Jurkat, Clone E6-1 (cell line): ENCODE data around the gene OR2B6.

Experiments used
- DNase-seq: peaks from one replicate; pipeline ENCODE4 v3.0.0-alpha.2; 2011; ENCODE audit warnings: low read depth, low spot score
- H3K4me3 ChIP-seq: 2 replicates; pipeline ENCODE4 v1.5.1; 2011; ENCODE audit warnings: mild to moderate bottlenecking, low read length, control low read depth, moderate library complexity

OR2B6 gene

DNA sequence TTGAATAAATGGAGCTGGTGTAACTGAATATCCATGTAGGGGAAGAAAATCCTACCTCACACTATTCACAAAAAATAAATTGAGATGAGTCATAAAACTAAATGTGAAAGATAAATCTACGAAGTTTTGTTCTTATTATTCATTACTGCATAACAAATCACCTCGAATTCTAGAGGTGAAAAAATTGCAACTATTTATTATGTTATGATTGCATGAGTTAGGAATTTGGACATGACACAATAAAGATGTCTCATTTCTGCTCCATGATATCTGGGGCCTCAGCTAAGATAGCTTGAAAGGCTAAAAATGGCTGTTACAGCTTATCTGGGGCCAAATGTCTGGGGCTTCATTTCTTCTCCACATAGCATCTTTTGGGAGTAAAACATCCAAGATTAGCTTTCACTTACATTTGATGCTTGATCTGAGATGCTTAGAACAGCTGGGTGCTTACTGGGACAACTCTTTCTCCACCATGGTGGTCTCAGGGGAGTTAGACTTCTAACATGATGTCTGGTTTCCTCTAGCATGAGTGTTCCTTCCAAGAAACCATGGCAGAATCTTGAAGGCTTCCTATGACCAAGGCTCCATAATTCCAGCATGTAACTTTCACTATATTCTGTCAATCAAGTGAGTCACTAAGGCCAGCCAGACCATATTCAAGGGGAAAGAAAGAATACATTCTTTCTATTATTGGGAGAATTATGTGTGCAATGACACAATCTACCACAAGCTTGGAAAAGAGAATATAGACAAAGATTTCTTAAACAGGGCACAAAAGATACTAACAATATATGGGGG lies 30.1 kb downstream of the OR2B6 start:
- H3K4me3 ChIP-seq, result no peak overlapping the region
- no peak for DNase-seq

DNA sequence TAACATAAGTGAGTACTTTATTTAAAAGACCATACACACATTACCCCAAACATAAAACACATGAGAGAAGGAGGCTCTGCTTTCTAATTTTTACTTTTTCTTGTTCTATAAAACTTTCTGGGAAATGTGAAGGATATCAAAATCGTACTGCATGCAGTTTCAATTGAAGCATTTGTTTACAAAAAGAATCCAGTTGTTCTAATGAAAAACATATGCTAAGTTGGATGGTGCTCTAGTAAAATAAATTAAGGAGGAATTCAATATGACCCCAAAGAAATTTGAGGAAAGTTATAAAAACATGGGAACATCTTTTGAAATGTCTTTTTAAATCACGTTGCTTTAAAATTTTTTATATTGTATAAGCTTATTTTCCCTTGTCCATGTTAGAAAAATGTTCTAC lies 37.6 kb downstream of the OR2B6 start:
- no peak overlapping the region for H3K4me3 ChIP-seq
- DNase-seq, result no peak

DNA sequence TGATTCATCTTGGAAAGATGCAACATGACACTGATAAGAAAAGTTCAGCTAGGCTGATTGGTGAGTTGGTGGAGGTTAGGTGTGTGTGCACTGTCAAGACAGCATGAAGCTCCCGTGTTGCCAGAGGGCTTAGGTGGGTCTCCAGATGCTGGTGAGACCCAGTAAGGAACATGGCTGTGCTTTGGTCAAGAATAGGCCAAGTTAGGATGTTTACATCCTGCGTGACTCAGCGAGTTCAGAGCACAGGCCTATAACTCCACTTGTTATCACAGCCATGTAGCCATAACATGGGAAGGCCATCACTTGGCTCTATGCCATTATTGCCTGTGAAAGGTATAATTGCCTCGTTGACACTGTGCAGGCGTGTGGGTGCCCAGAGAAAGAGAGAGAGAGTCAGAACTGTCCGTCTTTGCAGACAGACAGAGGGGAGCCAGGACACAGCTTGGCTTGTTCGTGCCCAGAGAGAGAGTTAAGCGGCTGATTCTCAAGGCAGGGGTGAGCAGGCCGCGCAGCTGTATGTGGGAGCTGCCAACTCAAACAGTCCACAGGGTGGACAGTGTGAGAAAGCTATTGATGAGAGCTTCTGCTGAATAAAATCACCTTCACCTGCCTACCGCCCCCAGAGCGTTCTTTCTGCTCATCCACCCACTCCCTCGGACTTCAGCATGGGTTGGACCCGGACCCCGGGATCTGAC lies 43.5 kb downstream of the OR2B6 start:
- no peak overlapping the region for H3K4me3 ChIP-seq
- no peak for DNase-seq

GRCh38 chr6:28001351-28001750 lies 44.3 kb downstream of the OR2B6 start:
- no peak overlapping the region for H3K4me3 ChIP-seq
- DNase-seq, result no peak

DNA sequence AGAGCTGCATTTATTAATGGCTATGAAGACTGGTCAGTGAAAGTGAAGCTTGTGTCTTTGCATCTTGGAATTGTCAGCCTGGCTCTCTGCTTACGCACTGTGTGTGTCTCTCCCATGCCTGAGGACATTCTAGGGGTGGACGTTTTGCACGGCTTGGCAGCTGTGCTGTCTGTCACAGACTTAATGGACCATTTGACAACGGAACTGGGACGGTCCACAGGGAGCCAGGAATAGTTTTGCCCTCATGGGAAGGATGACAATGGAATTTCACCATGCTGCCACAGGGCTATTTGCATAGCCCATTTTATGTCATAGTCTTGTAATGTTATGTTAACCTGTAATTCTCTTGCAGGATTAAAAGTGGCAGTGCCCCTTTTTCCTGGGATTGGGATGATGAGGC lies 44.7 kb downstream of the OR2B6 start:
- no peak overlapping the region for H3K4me3 ChIP-seq
- no peak for DNase-seq

DNA sequence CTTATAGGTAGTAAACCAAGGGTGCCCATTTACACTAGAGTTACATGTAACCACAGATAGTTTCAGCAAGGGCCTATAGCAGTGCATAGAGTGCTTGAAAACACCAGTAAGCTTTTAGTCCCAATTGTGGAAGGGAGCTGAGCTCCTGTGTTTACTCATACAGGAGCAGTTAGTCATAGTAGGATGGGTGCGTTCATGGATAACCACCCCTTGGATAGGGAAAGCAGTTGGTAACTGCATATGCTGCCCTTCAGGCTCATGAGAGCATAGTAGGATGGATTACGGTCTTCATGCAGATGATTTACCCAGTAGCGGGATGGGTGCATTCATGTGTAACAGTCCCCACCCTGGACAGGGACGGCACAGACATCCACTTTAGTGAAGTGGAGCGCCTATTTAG lies 45.1 kb downstream of the OR2B6 start:
- no peak overlapping the region for H3K4me3 ChIP-seq
- DNase-seq, result no peak

- DNase-seq, result no peak
- H3K4me3 ChIP-seq, result no peak overlapping the region
Measured at GRCh38 chr6:28003059-28003458, 46.0 kb downstream of the OR2B6 start.

GRCh38 chr6:28003661-28004060 lies 46.6 kb downstream of the OR2B6 start:
- no peak overlapping the region for H3K4me3 ChIP-seq
- no peak for DNase-seq

- no peak for DNase-seq
Measured at GRCh38 chr6:28004350-28005151, 47.5 kb downstream of the OR2B6 start.

DNA sequence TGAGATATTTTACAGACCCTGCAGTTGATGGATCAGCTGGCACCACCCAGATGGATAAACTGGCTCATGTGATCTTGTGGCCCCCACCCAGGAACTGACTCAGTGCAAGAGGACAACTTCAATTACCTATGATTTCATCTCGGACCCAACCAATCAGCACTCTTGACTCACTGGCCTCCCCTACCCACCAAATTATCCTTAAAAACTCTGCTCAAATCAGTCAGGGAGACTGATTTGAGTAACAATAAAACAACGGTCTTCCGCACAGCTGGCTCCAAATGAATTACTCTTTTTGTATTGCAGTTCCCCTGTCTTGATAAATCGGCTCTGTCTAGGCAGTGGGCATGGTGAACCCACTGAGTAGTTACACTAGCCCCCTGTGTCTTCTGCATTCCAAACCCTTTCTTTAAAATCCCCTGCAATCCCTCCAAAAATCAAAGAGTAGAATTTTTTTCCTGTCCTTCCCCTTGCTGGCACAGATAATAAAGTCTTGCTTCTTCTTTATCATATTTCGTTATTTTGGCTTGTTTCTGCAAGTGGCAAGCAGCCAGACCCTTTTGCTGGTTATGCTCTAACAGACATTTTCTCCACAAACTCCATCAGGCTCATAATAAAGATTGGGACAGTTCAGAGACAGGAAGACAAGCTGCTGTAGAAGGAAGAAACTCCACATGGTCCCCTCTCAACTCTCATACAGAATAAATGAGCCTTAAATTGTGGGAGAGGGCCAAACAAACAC lies 48.3 kb downstream of the OR2B6 start:
- no peak for DNase-seq
- H3K4me3 ChIP-seq, result no peak overlapping the region

More at GRCh38 chr6:28004350-28005151, 47.5 kb downstream of the OR2B6 start:
- no peak overlapping the region for H3K4me3 ChIP-seq

DNA sequence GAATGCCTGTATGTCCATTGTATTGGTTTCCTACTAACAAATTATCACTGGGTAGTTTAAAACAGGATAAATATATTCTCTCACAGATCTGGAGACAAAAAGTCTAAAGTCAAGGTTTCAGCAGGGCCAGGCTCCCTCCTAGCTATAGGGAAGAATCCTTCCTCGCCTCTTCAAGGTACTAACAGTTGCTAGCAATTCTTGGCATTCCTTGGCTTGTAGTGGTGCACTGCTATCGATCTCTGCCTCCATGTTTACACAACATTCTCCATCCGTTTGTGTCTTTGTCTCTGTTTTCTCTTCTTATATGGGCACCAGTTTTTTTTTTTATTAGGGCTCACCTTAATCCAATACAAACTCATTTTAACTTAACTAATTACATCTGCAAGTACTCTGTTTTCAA lies 48.9 kb downstream of the OR2B6 start:
- no peak overlapping the region for H3K4me3 ChIP-seq
- no peak for DNase-seq
